ENCODE data around the gene UTP18.

- TF ChIP-seq CTCF (conservative IDR thresholded peaks at IDR 0.05; ENCODE audit: low read length), result no peak
- TF ChIP-seq EZH2phosphoT487 (IDR thresholded peaks at IDR 0.05; ENCODE audit: borderline replicate concordance), result no peak
Measured at GRCh38 chr17:51272812-51273211, 12.5 kb downstream of the UTP18 start.
